CD4-positive, alpha-beta T cell treated with Interleukin-6 at 100 ng/mL for 8 hours (primary cell): Measurements from ENCODE around the gene ABCA6.
"Not testable (repeated sequence)": the region's sequence is repeated elsewhere in the genome, so short reads cannot be mapped to it uniquely, and the experiment has no call there.

ENCODE experiments used
- DNase-seq: peaks from one replicate; pipeline ENCODE4 v3.0.0-alpha.2; 2020; ENCODE audit warnings: mixed read lengths, low spot score

The ABCA6 gene, protein sequence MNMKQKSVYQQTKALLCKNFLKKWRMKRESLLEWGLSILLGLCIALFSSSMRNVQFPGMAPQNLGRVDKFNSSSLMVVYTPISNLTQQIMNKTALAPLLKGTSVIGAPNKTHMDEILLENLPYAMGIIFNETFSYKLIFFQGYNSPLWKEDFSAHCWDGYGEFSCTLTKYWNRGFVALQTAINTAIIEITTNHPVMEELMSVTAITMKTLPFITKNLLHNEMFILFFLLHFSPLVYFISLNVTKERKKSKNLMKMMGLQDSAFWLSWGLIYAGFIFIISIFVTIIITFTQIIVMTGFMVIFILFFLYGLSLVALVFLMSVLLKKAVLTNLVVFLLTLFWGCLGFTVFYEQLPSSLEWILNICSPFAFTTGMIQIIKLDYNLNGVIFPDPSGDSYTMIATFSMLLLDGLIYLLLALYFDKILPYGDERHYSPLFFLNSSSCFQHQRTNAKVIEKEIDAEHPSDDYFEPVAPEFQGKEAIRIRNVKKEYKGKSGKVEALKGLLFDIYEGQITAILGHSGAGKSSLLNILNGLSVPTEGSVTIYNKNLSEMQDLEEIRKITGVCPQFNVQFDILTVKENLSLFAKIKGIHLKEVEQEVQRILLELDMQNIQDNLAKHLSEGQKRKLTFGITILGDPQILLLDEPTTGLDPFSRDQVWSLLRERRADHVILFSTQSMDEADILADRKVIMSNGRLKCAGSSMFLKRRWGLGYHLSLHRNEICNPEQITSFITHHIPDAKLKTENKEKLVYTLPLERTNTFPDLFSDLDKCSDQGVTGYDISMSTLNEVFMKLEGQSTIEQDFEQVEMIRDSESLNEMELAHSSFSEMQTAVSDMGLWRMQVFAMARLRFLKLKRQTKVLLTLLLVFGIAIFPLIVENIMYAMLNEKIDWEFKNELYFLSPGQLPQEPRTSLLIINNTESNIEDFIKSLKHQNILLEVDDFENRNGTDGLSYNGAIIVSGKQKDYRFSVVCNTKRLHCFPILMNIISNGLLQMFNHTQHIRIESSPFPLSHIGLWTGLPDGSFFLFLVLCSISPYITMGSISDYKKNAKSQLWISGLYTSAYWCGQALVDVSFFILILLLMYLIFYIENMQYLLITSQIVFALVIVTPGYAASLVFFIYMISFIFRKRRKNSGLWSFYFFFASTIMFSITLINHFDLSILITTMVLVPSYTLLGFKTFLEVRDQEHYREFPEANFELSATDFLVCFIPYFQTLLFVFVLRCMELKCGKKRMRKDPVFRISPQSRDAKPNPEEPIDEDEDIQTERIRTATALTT (N-terminal part only)

GRCh38 chr17:69141431-69142174 lies at the start of gene ABCA6:
ABCA6 (minus strand) TSS chr17:69141895; CDS start chr17:69140703, 1,192 bp downstream.
- DNase-seq = no peak

DNA sequence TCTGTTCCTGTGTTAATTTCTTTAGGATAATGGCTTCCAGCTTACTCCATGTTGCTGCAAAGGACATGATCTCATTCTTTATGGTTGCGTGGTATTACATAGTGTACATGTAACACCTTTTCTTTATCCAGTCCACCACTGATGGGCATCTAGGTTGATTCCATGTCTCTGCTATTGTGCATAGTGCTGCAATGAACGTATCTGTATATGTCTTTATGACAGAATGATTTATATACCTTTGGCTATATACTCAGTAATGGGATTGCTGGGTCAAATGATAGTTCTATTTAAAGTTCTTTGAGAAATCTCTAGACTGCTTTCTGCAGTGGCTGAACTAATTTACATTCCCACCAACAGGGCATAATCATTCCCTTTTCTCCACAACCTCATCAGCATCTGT lies 47.1 kb upstream of the ABCA6 start:
- no peak for DNase-seq

- DNase-seq = no peak
These were observed 46.4 kb upstream of the ABCA6 start for GRCh38 chr17:69188064-69188463.

GRCh38 chr17:69187294-69187693 lies 45.6 kb upstream of the ABCA6 start:
- no peak for DNase-seq

DNA sequence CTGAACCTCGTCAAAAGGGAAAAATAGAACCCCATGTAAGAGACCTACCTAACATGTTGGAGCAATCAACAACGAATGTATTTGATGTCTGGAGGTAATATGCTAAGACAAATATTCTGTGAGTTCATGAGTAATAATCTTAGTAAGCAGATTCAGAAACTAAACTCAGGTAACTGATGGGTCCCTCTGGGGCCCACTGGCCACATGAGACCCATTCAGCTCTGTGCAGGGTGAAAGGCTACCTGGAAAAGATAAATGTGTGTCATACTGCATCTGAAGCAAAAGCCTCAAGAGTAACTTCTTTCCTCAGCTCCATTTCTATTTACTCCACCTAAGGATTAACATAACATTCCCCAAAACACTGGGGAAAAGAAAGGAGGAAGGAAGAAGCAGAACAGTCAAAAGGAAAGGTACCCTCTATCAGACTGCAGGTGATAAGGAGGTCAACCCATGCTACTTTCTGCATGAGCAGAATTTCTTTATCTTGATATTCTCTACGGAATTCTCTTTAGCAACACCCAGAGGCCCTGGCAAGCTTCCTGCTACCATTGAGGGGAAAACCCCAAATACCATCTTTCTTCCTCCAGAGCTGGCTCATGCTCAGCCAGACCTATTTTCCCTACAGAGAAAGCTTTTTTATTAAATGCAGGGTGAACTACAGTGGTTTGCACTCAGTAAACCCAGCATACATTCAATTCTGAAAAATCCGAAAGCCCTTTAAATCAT lies 37.7 kb upstream of the ABCA6 start:
- DNase-seq = no peak

- DNase-seq = no peak
These were observed 34.7 kb upstream of the ABCA6 start for GRCh38 chr17:69176457-69176795.

GRCh38 chr17:69175625-69176456 lies 34.1 kb upstream of the ABCA6 start:
- no peak for DNase-seq

GRCh38 chr17:69175262-69175624 lies 33.5 kb upstream of the ABCA6 start:
- no peak for DNase-seq

GRCh38 chr17:69173118-69173517 lies 31.4 kb upstream of the ABCA6 start:
- DNase-seq = no peak

- DNase-seq = no peak
These were observed 28.7 kb upstream of the ABCA6 start for GRCh38 chr17:69170377-69170776.

DNA sequence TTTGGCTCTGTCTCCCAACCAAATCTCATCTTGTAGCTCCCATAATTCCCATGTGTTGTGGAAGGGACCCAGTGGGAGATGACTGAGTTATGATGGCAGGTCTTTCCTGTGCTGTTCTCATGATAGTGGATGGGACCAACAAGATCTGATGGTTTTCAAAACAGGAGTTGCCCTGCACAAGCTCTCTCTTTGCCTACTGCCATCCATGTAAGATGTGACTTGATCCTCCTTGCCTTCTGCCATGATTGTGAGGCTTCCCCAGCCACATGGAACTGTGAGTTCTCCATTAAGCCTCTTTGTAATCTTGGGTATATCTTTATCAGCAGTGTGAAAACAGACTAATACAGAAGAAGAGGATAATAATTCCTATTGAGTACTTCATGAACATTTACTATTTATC lies 26.9 kb upstream of the ABCA6 start:
- DNase-seq = not testable (repeated sequence)

GRCh38 chr17:69166957-69167356 lies 25.3 kb upstream of the ABCA6 start:
- DNase-seq = no peak

GRCh38 chr17:69164206-69164605 lies 22.5 kb upstream of the ABCA6 start:
- DNase-seq = no peak

DNA sequence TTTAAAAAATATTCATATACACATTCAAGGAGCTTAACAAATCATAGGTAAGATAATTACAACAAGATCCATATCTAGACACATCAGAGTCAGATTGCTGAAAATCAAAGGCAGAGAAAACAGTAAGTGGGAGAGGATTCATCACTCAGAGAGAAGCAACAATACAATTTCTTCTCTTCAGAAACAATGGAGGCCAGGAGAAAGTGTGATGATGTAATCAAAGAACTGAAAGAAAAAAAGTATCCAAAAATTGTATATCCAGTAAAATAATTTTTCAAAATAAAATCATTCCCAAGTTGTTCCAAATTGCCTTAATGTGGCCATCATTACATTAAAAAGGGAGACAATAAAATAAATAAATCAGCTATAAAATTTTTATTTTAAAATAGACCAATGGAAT lies 17.7 kb upstream of the ABCA6 start:
- no peak for DNase-seq

DNA sequence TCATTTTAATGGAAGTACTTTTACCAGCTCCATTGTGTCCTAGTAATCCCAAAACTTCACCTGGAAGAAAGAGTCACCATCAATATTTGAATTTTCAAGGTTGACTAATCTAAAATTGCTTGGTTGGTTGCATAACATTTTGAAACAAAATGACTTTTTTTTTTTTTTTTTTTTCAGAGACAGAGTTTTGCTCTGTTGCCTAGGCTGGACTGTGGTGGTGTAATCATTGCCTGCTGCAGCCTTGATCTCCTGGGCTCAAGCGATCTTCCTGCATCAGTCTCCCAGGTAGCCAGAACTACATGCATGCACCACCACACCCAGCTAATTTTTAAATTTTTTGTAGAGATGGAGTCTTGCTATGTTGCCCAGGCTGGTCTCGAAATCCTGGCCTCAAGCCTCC lies 12.6 kb upstream of the ABCA6 start:
- DNase-seq = no peak

- no peak for DNase-seq
These were observed 8.6 kb upstream of the ABCA6 start for GRCh38 chr17:69150333-69150732.

- DNase-seq = no peak
These were observed 5.8 kb upstream of the ABCA6 start for GRCh38 chr17:69147460-69147859.

- no peak for DNase-seq
These were observed 2.9 kb upstream of the ABCA6 start for GRCh38 chr17:69144331-69145255.

DNA sequence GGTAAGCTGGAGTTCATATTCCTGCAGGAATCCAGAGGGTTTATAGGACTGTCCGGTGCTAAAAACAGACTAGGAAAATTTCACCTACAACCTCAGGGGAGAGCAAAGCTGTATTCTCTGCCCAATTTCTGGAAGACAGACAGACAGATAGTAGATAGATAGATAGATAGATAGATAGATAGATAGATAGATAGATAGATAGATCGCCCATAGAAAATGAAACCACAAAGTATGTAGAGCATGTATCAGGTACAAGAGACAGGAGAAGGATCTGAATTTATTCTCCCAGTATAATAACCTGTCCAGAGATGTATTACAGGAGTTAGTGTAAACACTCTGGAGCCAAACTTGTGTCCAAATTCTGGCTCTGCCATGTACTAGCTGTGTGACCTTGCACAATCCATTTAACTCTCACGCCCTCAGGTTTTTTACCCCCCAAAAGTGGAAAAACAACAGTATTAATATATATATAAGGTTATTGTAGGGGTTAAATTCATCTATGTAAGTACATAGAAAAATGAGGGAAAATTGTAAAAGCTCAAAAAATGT lies 2.1 kb upstream of the ABCA6 start:
- no peak for DNase-seq
